Astrocyte (in vitro differentiated cells and primary cell): ENCODE measurements around the gene ZFPM1.

ENCODE experiments used
- EZH2 ChIP-seq: IDR thresholded peaks from 2 replicates; pipeline ENCODE4 v1.6.1; 2012; ENCODE audit warnings: mild to moderate bottlenecking, low read length, inconsistent platforms; ENCODE audit not compliant: insufficient read depth
- TF ChIP-seq, protein P1 (sequence below): IDR thresholded peaks from 2 replicates; pipeline ENCODE4 v1.5.1; 2011; ENCODE audit warnings: low read depth, mild to moderate bottlenecking, inconsistent platforms, low read length, moderate library complexity; ENCODE audit not compliant: insufficient read depth

DNA sequence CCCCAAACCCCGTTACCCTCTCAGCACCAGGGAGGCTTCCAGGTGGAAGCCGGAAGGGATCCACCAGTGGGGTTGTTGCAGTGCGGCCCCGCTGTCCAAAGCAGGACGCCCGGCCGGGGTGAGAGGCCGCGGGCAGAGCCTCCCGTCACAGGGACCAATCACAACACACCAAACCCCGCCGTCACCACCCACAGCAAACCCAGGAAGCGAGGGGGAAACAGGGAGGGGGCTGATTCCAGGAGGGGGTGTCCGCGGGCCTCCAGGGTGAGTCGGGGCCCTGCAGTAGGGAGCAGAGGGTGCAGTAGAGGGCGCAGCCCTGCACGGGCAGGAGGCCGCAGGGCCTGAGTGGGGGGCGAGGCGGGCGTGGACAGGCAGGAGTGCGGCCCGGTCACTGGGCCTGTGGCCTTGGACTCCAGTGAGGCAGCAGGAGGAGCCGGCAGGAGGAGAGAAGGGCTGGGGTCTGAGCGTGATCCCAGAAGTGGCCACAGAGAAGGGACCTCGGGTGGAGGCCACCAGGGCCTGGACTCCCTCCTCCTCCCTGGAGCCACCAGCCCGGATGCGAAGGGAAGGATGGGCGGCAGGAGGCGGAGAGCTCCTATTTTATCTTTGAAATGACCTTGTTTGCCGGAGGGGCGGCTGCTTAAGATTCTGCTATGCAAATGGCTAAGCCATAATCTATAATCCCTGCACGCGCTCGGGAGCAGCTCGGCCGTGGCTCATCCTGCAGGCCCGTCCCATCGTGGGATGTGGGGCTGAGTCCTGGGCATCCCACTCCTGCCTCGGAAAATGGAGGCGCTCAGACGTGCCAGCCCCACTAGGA, 41.5 kb downstream of the ZFPM1 start:
- TF ChIP-seq, protein P1, sequence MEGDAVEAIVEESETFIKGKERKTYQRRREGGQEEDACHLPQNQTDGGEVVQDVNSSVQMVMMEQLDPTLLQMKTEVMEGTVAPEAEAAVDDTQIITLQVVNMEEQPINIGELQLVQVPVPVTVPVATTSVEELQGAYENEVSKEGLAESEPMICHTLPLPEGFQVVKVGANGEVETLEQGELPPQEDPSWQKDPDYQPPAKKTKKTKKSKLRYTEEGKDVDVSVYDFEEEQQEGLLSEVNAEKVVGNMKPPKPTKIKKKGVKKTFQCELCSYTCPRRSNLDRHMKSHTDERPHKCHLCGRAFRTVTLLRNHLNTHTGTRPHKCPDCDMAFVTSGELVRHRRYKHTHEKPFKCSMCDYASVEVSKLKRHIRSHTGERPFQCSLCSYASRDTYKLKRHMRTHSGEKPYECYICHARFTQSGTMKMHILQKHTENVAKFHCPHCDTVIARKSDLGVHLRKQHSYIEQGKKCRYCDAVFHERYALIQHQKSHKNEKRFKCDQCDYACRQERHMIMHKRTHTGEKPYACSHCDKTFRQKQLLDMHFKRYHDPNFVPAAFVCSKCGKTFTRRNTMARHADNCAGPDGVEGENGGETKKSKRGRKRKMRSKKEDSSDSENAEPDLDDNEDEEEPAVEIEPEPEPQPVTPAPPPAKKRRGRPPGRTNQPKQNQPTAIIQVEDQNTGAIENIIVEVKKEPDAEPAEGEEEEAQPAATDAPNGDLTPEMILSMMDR, result no peak
- no peak for TF ChIP-seq EZH2
